GM12892 (cell line): ENCODE measurements around the gene AIP.

Source experiments
- POLR2A ChIP-seq: IDR thresholded peaks from 2 replicates; pipeline ENCODE4 v1.6.1; 2011; ENCODE audit warnings: low read depth, low read length, control low read depth
- POLR2AphosphoS5 ChIP-seq: IDR thresholded peaks from 2 replicates; pipeline ENCODE4 v1.6.1; 2011; ENCODE audit warnings: low read depth, low read length, control low read depth
- TAF1 ChIP-seq: IDR thresholded peaks from 2 replicates; pipeline ENCODE4 v1.6.1; 2011; ENCODE audit warnings: low read depth, mild to moderate bottlenecking, control low read depth, low read length, borderline replicate concordance

GRCh38 chr11:67470337-67471002, 12.4 kb upstream of the AIP start:
- no peak for TF ChIP-seq POLR2A
- TF ChIP-seq POLR2AphosphoS5, result no peak
- TF ChIP-seq TAF1, result no peak
